PC-9 (cell line): ENCODE results near the gene EIF5AL1. TPM values are rescaled to one million over a fixed set of nuclear protein-coding genes. Genes with fewer than 3 reads are reported as not detected.
A peak's percentile ranks its signal among the peaks of the same experiment; 100 is the strongest.
"Not testable (repeated sequence)": the region's sequence is repeated elsewhere in the genome, so short reads cannot be mapped to it uniquely, and the experiment has no call there.

Experiments used
- BruUV-seq: library from RNA; stranded (reverse); fragments of 400-500 nt; replicated peaks from 2 replicates; lab custom pipeline; 2021; lab: Mats Ljungman, UMichigan
- CTCF ChIA-PET: fragments of 300-600 bp; sonication (Branson Sonifier 250); formaldehyde crosslinking; loops from one replicate; lab custom pipeline; 2022; ENCODE audit warnings: antibody characterized with exemption; lab: Charles Lee
- POLR2A ChIA-PET: fragments of 300-600 bp; sonication (Branson Sonifier 250); formaldehyde crosslinking; loops from one replicate; lab custom pipeline; 2022; ENCODE audit warnings: antibody characterized with exemption; ENCODE audit not compliant: unreplicated experiment; lab: Charles Lee
- DNase-seq, 2 experiments: peaks; one replicate each; pipeline versions ENCODE4 v3.0.0 to v3.0.0-alpha.2; 2015 to 2022; ENCODE audit warnings: mixed read lengths in 1 of 2
- H2AFZ ChIP-seq: fragments of 200-600 bp; sonication (generic); 2 replicates; pipeline ENCODE4 v1.8.1; 2017; ENCODE audit warnings: antibody characterized with exemption
- H3F3A ChIP-seq: fragments of 200-600 bp; sonication (generic); 2 replicates; pipeline ENCODE4 v1.8.1; 2017; ENCODE audit warnings: antibody characterized with exemption, mild to moderate bottlenecking, low read depth; ENCODE audit not compliant: insufficient read depth
- H3K27ac ChIP-seq: fragments of 200-600 bp; sonication (generic); 2 replicates; pipeline ENCODE4 v1.6.1; 2016; ENCODE audit warnings: mixed run types
- H3K27me3 ChIP-seq: fragments of 200-600 bp; sonication (generic); 2 replicates; pipeline ENCODE4 v1.6.1; 2016; ENCODE audit warnings: low read depth, mixed run types; ENCODE audit not compliant: insufficient read depth
- H3K36me3 ChIP-seq: fragments of 200-600 bp; sonication (generic); 2 replicates; pipeline ENCODE4 v1.6.1; 2016; ENCODE audit warnings: low read depth, mixed run types
- H3K4me1 ChIP-seq: fragments of 200-600 bp; sonication (generic); replicated peaks from 2 replicates; pipeline ENCODE4 v1.6.1; 2016; ENCODE audit warnings: mixed run types; ENCODE audit not compliant: insufficient read depth
- H3K4me2 ChIP-seq: fragments of 200-600 bp; sonication (generic); 2 replicates; pipeline ENCODE4 v1.6.1; 2017; ENCODE audit warnings: mixed run types
- H3K4me3 ChIP-seq: fragments of 200-600 bp; sonication (generic); 2 replicates; pipeline ENCODE4 v1.6.1; 2016; ENCODE audit warnings: mixed run types
- H3K79me2 ChIP-seq: fragments of 200-600 bp; sonication (generic); 2 replicates; pipeline ENCODE4 v1.6.1; 2017; ENCODE audit warnings: low read depth, mixed run types
- H3K9me2 ChIP-seq: fragments of 200-600 bp; sonication (generic); 2 replicates; pipeline ENCODE4 v1.8.1; 2017; ENCODE audit warnings: mild to moderate bottlenecking; ENCODE audit not compliant: insufficient read depth
- H3K9me3 ChIP-seq: fragments of 200-600 bp; sonication (generic); 2 replicates; pipeline ENCODE4 v1.8.1; 2016; ENCODE audit warnings: low read depth; ENCODE audit not compliant: insufficient read depth
- H4K20me1 ChIP-seq: fragments of 200-600 bp; sonication (generic); 2 replicates; pipeline ENCODE4 v1.8.1; 2017; ENCODE audit not compliant: insufficient read depth
- CTCF ChIP-seq: fragments of 200-600 bp; sonication (generic); conservative IDR thresholded peaks from 2 replicates; pipeline ENCODE4 v1.6.1; 2017; ENCODE audit warnings: mixed run types, antibody characterized with exemption, mild to moderate bottlenecking, moderate library complexity
- EZH2 ChIP-seq: fragments of 200-600 bp; sonication (generic); IDR thresholded peaks from 2 replicates; pipeline ENCODE4 v1.8.0; 2017; ENCODE audit warnings: antibody characterized with exemption, low read depth
- intact Hi-C: fragments of 100-400 bp; cut with micrococcal nuclease; formaldehyde crosslinking; loops from one replicate; pipeline ENCODE4 v1.10.0; 2022; ENCODE audit not compliant: unreplicated experiment
- total RNA-seq: library from RNA; stranded (reverse); gene quantifications from 2 replicates; pipeline ENCODE4 v1.2.3, GENCODE V29; 2021

Gene EIF5AL1
- total RNA-seq, 1 experiment from 2014 or later = 0.48 TPM

- ChIA-PET POLR2A (no interaction called here), CTCF (no interaction called here)
- Histone ChIP-seq H3K4me1 (no peaks in the 10 kb centered on the region), H3K4me3 (no peak overlapping the region), H3K27ac (no peak overlapping the region), H3K79me2 (no peaks in the 10 kb centered on the region), H3K4me2 (no peak overlapping the region), H3K9me2 (no peaks in the 10 kb centered on the region), H3F3A (no peaks in the 10 kb centered on the region), H3K36me3 (no peaks in the 10 kb centered on the region), H3K9me3 (no peaks in the 10 kb centered on the region), H2AFZ (no peak overlapping the region), H3K27me3 (peaks cover 34% of the 10 kb centered on the region), H4K20me1 (no peaks in the 10 kb centered on the region)
- intact Hi-C loops = no loop called here
- BruUV-seq = no TSS peak
- TF ChIP-seq CTCF = no peak
- TF ChIP-seq EZH2 = no peak
- DNase-seq = no peak
Observed at GRCh38 chr10:79496896-79497295, 15.4 kb upstream of the EIF5AL1 start.

GRCh38 chr10:79498291-79498829, 14.0 kb upstream of the EIF5AL1 start:
- Histone ChIP-seq H3K4me2 (no peak overlapping the region), H3K27ac (no peak overlapping the region), H3F3A (no peaks in the 10 kb centered on the region), H3K27me3 (peaks cover 42% of the 10 kb centered on the region), H3K9me2 (no peaks in the 10 kb centered on the region), H3K79me2 (no peaks in the 10 kb centered on the region), H4K20me1 (no peaks in the 10 kb centered on the region), H3K4me3 (no peak overlapping the region), H3K4me1 (no peaks in the 10 kb centered on the region), H2AFZ (no peak overlapping the region), H3K36me3 (no peaks in the 10 kb centered on the region), H3K9me3 (no peaks in the 10 kb centered on the region)
- no peak for TF ChIP-seq EZH2
- TF ChIP-seq CTCF = no peak
- no TSS peak for BruUV-seq
- CTCF ChIA-PET = no interaction called here
- no peak for DNase-seq
- intact Hi-C loops = no loop called here
- POLR2A ChIA-PET = no interaction called here

GRCh38 chr10:79502561-79503309, 9.6 kb upstream of the EIF5AL1 start:
- H3K79me2 ChIP-seq = no peaks in the 10 kb centered on the region
- no peaks in the 10 kb centered on the region for H3K36me3 ChIP-seq
- intact Hi-C loops = loop anchor here (1.0 kb wide), 1 partner anchor 128 kb away; no protein-coding TSS in a partner anchor
- no peaks in the 10 kb centered on the region for H3K4me1 ChIP-seq
- no TSS peak for BruUV-seq
- H3K9me2 ChIP-seq = no peaks in the 10 kb centered on the region
- no peak overlapping the region for H3K27ac ChIP-seq
- H3K4me3 ChIP-seq = no peak overlapping the region
- peaks cover 55% of the 10 kb centered on the region for H3K27me3 ChIP-seq
- DNase-seq = peak in 1 of 2 experiments; percentile 71
- ChIA-PET POLR2A (no interaction called here), CTCF (interaction anchor here (0.7 kb wide), 1 partner anchor 1450 kb away, joined by 3 read pairs; no protein-coding TSS in a partner anchor)
- TF ChIP-seq CTCF = peak; percentile 77
- no peak for TF ChIP-seq EZH2
- H3F3A ChIP-seq = no peaks in the 10 kb centered on the region
- H3K4me2 ChIP-seq = no peak overlapping the region
- no peaks in the 10 kb centered on the region for H3K9me3 ChIP-seq
- no peaks in the 10 kb centered on the region for H4K20me1 ChIP-seq
- no peak overlapping the region for H2AFZ ChIP-seq

GRCh38 chr10:79503787-79504186, 8.5 kb upstream of the EIF5AL1 start:
- H3F3A ChIP-seq, DNase-seq, H3K27ac ChIP-seq, BruUV-seq, POLR2A ChIA-PET, H3K9me2 ChIP-seq, H3K4me1 ChIP-seq, H3K4me3 ChIP-seq, CTCF ChIA-PET, H2AFZ ChIP-seq, H3K36me3 ChIP-seq, H3K9me3 ChIP-seq, H3K79me2 ChIP-seq, H4K20me1 ChIP-seq, H3K4me2 ChIP-seq, intact Hi-C loops: not testable (repeated sequence)
- peaks cover 48% of the 10 kb centered on the region for H3K27me3 ChIP-seq

- intact Hi-C loops, H2AFZ ChIP-seq, H3K4me1 ChIP-seq, DNase-seq, H4K20me1 ChIP-seq, H3F3A ChIP-seq, BruUV-seq, H3K4me3 ChIP-seq, H3K36me3 ChIP-seq, CTCF ChIA-PET, H3K9me2 ChIP-seq, POLR2A ChIA-PET, H3K9me3 ChIP-seq, H3K27ac ChIP-seq, H3K4me2 ChIP-seq, H3K79me2 ChIP-seq: not testable (repeated sequence)
- H3K27me3 ChIP-seq = peaks cover 44% of the 10 kb centered on the region
Observed at GRCh38 chr10:79504483-79504882, 7.8 kb upstream of the EIF5AL1 start.
